NOMO-1 (cell line): ENCODE data around the gene CHRDL2.
"Not testable (repeated sequence)": the region's sequence is repeated elsewhere in the genome, so short reads cannot be mapped to it uniquely, and the experiment has no call there.

ENCODE experiments used
- DNase-seq, 2 experiments: peaks; one replicate each; lab custom pipeline; 2025; ENCODE audit not compliant: unreplicated experiment in 2 of 2; lab: John Stamatoyannopoulos, UW

CHRDL2 gene

DNA sequence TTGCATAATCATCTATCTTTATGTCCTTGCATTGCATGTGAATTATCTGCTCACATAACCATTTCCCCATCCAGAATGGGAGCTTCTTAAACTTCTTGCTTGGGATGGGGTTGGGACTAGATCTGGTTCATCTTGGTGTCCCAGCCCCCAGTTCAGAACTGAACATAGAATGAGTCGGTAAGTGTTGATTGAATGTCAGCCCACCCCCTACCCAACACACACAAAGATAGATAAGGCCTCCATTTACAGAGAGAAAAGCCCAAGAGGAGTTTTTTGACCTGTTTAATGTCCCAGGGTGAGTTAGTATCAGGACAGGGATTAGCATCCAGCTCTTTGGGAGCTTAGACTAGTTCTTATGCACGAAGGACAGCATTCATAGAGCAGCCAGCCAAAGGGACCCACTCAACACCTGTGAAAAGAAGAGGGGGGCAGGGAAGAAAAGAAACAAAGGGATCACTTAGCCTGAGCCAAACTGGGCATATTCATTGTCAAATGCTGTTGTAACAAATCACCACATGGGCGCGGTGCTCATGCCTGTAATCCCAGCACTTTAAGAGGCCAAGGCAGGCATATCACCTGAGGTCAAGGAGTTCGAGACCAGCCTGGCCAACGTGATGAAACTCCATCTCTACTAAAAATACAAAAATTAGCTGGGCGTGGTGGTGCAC is 57.4 kb downstream of the CHRDL2 start:
- DNase-seq: no peak

DNA sequence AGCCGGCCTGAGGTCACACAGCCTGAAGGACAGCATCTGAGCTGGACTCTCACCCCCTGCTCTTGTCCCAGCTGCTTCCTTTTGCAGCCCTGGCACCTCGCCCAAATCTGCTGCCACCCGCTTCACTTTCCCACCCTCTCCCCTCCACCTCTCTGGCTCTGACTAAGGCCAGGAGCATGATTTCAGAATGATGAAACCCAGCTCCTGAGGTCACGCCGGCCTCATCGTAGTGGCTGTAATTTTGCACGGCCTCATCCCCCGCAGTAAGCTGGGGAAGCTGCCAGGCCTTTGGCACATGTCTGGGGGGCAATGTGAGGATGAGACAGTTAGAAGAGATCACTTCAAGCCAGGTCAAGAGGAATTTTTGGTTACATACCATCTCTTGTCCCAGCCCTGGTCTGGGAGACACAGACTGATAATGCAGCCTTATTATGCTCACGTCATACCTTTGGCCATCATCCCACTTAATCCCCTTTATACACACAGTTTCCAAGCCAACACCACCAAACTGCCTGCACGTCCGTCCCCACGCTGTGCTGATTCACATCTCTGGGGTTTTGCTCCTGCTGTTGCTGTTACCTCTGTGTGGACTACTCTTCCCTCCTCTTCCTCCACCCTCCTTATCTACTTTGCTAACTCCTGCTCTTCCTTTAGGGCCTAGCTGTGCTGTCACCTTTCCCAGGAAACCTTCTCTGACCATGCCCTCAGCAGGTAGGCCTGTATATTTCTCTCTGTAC is 58.1 kb downstream of the CHRDL2 start:
- DNase-seq: no peak

DNA sequence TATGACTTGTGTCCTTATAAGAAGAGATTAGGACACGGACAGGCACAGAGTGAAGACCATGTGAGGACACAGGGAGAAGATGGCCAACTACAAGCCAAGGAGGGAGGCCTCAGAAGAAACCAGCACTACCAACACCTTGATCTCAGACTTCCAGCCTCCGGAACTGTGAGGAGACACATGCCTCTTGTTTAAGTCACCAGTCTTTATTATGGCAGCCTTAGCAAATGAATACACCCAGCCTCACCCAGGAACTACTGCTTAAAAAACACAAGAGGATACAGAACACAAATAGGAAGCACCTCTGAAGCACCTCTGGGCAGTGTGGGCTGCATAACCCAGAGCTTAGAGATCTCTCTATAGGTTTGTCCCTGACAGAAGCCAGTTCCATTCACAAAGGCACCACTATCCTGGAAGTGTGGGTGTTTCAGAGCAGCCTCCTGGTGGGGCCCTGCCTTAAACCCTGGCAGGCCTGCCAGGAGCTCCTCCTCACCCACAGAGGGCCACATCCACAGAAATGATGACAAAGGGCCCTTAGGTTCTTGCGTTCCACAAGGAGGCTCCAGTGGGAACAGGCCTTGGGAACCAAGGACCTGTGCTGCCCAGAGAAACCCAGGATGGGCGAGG is 58.8 kb downstream of the CHRDL2 start:
- DNase-seq: no peak

DNA sequence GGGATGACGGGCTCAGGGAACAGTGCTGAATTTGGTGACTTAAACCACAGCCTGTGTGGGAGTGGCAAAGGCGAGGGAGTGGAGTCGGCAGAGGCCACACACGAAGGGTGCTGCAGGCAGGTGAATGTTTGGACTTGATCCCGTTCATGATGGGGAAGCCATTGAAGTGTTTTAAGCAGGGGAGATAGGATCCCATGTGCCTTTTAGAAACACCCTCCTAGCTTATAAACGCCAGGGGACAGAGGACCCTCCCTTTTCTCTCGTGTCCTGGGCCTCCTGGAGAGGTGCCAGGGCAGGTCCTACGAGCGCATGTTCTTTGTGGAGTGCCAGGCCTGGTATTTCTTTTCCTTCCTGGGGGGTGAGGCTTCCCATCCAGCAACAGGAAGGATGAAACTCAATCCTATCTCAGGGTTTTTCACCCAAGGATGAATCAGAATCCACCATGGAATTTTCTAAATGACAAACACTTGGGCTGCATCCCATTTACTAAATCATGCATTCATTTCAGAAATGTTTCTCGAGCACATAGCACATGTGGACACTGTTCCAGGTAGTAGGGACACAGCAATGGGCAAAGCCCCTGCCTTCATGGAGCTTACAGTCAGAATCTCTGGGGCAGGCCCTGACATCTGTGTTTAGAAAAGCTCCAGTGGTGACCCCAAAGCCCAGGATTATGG is 59.6 kb downstream of the CHRDL2 start:
- DNase-seq: no peak

DNA sequence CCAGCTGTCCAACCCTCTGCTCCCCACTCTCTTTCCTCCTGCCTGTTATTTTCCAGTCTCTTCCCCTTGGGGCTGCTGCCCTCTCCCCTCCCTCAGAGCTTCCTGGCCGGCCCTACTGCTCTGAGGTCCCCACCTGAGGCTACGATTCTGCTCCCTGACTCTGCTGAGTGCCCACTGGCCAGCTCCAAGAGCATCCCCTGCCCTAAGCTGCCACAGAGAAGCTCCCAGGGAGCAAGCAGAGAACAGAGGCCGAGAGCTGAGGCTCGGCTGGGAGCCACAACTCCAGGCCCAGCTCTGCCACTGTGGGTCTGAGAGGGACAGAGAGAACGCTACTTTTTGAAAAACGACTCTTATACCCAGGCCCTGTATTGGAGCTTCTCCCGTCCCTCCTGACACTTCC is 61.1 kb downstream of the CHRDL2 start:
- no peak for DNase-seq

DNA sequence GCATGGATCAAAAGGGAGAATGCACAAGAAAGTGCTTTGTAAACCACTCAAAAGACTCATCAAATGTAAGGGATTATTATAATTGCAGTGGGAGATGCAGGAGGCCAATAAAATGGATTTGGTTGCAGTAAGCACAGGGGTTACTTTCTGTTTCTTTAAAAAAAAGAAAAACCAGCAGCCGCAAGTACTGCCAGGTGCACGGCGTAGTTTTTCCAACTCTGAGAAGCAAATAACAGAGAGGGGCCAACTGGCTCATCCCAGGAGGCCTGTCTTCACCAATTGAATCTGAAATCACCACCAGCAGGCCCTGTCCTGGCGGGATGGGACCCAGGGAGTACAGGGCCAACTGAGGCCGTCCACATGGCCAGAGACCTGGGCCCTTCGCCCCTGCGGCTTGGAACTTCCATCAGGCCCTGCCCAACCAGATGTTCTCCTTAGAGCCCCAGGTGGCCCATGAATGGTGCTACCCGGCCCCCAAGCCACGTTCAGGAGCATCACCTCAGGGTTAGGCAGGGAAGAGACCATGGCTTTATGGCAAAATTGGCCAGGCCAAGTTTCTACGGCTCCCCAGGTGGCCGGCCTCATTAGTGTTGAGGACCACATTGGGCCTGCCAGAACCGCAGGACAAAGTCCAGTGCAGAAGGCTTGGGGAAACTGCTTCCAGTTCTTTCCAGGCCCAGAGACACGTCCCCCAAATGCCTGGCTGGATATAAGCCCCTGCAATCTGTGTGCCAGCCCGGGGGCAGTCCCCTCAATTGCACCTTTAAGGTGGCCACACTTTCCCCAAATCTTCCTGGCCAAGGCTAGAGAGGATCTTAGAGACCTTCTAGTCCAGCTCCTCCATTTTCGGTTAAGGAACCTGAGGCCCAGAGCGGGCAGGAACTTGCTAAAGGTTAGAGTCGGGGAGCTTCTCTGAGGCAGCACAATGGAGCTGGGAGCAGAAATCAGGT is 61.7 kb downstream of the CHRDL2 start:
- no peak for DNase-seq

DNA sequence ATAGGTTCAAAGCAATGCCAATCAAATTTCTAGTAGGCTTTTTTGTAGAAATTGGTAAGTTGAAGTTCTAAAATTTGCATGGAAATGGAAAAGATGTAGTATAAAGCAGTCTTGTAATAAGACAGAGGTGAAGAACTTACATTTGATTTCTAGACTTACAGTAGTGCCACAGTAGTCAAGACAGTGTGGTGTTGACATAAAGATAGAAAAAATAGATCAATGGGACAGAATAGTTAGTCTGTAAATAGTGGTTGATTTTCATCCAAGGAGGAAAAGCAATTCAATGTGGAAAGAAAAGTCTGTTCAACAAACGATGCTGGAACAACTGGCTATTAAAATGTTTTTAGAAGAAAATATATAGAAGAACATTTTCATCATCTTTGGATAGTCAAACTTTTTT is 67.9 kb downstream of the CHRDL2 start:
- DNase-seq: no peak

DNA sequence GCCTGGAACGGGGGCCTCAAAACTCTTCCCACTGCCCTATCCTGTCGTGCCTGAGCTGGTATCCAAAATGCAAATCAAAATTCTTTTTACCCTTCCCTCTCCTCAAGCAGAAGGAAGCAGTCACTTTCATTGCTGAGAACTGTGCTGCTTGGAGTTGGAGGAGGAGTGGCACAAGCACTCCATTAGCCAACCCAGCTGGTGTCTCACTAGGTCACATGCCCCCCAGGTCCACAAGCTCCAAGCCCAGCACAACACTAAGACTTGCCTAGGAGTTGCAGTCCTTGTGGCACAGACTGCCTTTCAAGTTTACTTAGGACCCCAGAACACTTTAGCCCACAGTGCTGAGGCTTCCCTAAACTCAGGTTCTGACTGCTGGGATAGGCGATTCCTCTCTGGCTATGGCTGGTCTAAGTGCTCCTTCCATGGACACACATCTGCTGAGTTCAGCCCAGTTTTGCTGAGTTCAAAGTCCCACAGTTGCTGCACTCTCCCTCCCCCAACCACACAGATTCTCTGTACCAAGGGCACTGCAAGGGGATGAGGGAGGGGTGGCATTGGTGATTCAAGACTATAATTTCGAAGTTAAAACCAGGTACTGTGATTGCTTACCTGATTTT is 68.6 kb downstream of the CHRDL2 start:
- DNase-seq: no peak

DNA sequence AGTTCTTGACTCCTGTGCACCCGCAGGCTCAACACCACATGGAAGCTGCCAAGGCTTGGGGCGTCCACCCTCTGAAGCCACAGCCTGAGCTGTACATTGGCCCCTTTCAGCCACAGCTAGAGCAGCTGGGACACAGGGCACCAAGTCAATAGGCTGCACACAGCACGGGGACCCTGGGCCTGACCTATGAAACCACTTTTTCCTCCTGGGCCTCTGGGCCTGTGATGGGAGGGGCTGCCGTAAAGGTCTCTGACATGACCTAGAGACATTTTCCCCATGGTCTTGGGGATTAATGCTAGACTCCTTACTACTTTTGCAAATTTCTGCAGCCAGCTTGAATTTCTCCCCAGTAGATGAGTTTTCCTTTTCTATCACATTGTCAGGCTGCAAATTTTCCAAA is 72.1 kb downstream of the CHRDL2 start:
- not testable (repeated sequence) for DNase-seq

DNA sequence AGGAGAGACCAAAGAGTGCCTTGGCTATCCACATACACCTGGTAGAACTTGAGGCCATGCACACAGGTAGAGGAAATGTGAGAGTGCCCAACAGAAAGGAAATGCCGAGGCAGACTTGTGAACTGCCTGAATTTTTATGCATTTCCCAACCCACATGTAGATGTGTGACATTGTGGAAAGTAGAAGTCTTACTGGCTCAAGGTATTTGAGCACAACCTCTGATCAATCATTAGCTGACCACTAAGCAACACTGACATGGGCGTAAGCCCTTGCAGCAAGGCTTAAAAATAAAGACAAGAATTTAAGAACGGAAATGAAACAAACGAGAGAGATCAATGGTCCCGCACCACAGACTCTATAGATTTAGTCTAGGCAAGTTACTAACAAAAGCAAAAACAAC is 76.2 kb downstream of the CHRDL2 start:
- no peak for DNase-seq

DNA sequence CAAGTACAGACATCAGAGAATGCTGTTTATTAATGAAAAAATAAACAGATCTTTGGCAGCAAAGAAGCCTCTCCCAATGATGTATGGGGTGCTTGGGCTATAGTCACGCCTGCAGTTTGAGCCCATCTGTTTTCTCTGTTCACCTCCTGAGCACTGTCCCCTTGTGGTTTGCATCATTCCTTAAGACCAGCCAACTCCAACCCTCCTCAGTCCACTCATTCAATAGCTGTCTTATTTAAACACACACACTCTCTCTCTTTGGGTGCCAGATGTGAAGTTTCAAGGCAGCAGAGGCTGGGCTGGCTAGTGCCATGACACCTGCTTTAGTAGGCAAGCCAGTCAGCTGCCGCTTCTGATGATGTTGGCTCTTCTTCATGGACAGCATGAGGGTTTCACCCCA is 80.7 kb downstream of the CHRDL2 start:
- no peak for DNase-seq

DNA sequence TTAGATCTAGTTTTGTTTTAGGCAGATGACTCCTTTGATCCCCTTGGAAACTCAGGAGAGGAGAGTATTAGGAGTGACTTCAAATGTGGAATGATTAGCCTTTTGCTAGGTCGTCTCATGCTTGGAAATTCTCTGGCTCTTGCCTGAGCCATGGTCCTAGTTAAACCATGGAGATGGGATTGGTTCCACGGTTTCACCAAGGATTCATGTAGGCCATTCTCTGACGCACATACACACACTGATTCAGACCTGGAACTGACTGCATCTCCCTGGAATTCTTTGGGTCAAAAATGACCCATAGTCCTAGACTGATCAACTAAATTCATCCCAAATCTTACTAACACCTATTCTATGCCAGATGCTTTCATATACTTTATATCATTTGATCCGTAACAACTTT is 82.3 kb downstream of the CHRDL2 start:
- no peak for DNase-seq

DNA sequence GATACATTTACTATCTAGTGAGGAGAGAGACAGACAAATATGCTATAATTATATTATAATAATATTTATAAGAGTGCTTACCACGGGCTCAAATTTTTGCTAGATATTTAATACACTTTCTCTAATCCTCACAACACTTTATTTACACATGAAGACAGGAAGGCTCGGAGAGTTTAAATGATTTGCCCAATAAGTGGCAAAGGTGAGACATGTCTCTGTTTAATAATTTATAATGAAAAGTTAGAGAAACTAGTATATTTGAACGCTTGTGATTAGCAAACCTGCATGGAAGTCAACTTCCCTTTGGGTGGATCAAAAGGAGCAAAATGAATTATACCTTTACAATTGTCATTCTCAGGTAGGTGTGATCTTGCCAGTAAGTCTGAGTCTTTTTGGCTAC is 83.4 kb downstream of the CHRDL2 start:
- no peak for DNase-seq

DNA sequence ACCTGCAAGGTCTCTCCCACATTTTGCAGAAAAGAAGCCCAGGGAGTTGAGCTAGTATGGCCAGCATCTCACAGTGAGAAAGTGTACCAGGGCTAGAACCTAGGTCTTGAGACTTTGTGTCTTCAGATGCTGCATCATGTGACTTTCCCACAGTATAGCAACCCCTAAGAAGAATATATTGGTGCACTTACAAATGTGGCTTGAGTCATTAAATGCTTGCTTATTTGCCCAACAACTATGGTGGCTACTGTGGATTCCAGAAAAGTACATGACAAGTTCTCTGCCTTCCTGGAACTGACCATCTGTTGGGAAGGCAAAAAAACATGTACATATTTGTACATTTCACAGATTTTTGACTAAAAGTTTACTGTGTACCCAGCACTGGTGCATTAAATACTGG is 83.8 kb downstream of the CHRDL2 start:
- no peak for DNase-seq

DNA sequence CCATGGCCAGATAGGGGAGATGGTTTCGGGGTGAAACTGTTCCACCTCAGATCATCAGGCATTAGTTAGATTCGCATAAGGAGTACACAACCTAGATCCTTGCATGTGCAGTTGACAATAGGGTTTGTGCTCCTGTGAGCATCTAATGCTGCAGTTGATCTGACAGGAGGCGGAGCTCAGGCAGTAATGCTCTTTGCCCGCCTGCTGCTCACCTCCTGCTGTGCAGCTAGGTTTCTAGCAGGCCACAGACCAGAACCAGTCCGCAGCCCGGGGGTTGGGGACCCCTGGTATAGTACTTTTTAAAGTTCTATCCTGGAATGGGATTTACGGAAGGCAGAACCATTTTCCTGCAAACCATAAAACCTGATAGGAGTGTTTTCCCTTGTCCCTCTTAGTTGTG is 84.3 kb downstream of the CHRDL2 start:
- DNase-seq: no peak
